ENCODE results near the gene LAMA2. TPM values are rescaled to one million over a fixed set of nuclear protein-coding genes. Genes with fewer than 3 reads are reported as not detected.

The LAMA2 gene
- total and polyA plus RNA-seq, 3 donors from 2014 or later, result 25.9 to 94.8 (median 56.0) TPM

DNA sequence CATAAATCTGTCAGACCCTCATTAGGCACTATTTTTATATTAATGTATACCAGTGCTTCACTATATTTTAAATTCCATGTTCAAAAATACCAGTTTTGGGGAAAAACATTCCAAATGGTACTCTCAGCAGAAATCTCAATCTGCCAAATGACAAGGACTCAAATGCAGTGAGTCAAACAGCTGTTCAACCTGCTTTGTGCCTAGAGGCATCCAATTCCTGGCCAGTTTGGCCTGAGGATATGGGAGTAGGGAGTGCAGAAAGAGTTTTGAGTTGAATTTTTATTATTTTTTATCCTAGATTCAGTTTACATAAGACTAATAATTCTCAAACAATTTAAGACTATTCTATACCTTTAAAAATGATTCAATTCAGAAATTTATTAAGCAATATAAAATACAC lies 216.8 kb downstream of the LAMA2 start:
- DNase-seq, result no peak
- Histone ChIP-seq H3K4me3 (no peak overlapping the region), H3K27me3 (no peaks in the 10 kb centered on the region), H3K36me3 (ENCODE audit: low read depth, missing control alignments) (no peaks in the 10 kb centered on the region), H3K27ac (no peak overlapping the region), H3K9me3 (no peaks in the 10 kb centered on the region), H3K4me1 (peaks cover 11% of the 10 kb centered on the region)
- intact Hi-C loops (cut with DNase I; ENCODE audit: low total_unique reads), result no loop called here
- no peak for TF ChIP-seq POLR2A (IDR thresholded peaks at IDR 0.05)
- TF ChIP-seq, protein P1, sequence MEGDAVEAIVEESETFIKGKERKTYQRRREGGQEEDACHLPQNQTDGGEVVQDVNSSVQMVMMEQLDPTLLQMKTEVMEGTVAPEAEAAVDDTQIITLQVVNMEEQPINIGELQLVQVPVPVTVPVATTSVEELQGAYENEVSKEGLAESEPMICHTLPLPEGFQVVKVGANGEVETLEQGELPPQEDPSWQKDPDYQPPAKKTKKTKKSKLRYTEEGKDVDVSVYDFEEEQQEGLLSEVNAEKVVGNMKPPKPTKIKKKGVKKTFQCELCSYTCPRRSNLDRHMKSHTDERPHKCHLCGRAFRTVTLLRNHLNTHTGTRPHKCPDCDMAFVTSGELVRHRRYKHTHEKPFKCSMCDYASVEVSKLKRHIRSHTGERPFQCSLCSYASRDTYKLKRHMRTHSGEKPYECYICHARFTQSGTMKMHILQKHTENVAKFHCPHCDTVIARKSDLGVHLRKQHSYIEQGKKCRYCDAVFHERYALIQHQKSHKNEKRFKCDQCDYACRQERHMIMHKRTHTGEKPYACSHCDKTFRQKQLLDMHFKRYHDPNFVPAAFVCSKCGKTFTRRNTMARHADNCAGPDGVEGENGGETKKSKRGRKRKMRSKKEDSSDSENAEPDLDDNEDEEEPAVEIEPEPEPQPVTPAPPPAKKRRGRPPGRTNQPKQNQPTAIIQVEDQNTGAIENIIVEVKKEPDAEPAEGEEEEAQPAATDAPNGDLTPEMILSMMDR (IDR thresholded peaks at IDR 0.05), result no peak

DNA sequence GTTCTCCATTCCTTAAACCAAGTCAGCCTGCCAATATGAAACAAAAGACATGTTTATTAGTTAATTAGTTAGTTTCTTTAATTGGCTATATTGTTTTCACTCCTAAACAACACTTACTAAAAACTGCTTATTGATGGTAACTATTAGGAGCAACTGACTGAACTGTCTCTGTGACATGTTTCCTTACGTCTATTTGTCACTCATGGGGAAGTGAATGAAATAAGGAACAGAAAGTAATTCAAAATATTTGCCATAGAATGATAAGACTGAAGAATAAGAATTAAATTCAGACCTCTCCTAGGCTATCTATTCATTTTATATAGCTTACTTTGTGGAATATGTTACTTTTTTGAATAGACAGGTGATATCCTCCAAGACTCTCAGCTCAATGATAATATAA lies 217.2 kb downstream of the LAMA2 start:
- TF ChIP-seq, protein P1 (IDR thresholded peaks at IDR 0.05), result no peak
- no peak for TF ChIP-seq POLR2A (IDR thresholded peaks at IDR 0.05)
- DNase-seq, result no peak
- H3K4me1 ChIP-seq, result peaks cover 6% of the 10 kb centered on the region
- no peak overlapping the region for H3K27ac ChIP-seq
- WGBS, 2 donors, result 89 to 91% methylated on average over 1 of the region's 1 CpG
- H3K36me3 ChIP-seq (ENCODE audit: low read depth, missing control alignments), result no peaks in the 10 kb centered on the region
- H3K9me3 ChIP-seq, result no peaks in the 10 kb centered on the region
- H3K27me3 ChIP-seq, result no peaks in the 10 kb centered on the region
- intact Hi-C loops (cut with DNase I; ENCODE audit: low total_unique reads), result no loop called here
- H3K4me3 ChIP-seq, result no peak overlapping the region

DNA sequence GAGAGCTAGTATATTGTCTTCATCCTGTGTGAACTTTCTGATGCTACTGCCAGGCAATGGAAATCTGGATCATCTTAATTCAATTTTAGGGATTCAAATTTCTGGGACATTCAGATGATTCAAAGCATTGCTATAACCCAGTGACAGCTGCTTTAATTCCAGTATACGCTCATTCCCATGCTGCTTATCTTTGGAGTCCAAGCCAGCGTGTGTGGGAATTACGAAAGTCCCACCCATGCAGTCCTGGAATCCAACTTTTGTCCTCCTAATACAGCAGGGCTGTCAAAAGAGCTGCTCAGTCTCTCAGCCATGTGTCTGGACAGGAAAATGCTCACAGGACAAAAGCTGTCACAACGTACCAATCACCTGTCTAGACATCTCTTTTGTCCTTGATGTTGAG lies 219.8 kb downstream of the LAMA2 start:
- no peaks in the 10 kb centered on the region for H3K36me3 ChIP-seq (ENCODE audit: low read depth, missing control alignments)
- DNase-seq, result peak; percentile 57
- H3K4me3 ChIP-seq, result no peak overlapping the region
- intact Hi-C loops (cut with DNase I; ENCODE audit: low total_unique reads), result no loop called here
- no peaks in the 10 kb centered on the region for H3K27me3 ChIP-seq
- 45 to 48% methylated on average over 4 of the region's 4 CpGs for WGBS, 2 donors
- TF ChIP-seq POLR2A (IDR thresholded peaks at IDR 0.05), result no peak
- TF ChIP-seq, protein P1 (IDR thresholded peaks at IDR 0.05), result no peak
- H3K9me3 ChIP-seq, result no peaks in the 10 kb centered on the region
- H3K27ac ChIP-seq, result peak overlapping the region in 1 of 2 donors; percentile 53
- peaks cover 6% of the 10 kb centered on the region for H3K4me1 ChIP-seq

DNA sequence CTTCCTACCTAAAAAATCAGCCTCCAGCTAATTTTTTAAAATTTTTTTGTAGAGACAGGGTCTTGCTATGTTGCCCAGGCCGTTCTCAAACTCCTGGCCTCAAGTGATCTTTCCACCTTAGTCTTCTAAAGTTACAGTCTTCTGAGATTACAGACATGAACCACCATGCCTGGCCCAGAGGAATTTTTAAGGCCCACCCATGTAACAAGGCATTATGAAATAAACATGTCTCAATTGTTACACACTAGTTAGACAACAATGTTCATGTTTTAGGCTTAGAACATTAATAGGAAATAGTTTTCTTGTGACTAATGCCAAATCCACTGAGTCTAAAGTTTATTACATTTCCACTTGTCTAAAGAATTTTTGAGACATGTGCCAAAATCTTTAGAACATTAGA lies 221.2 kb downstream of the LAMA2 start:
- Histone ChIP-seq H3K27me3 (no peaks in the 10 kb centered on the region), H3K4me1 (peaks cover 6% of the 10 kb centered on the region), H3K9me3 (no peaks in the 10 kb centered on the region), H3K4me3 (no peak overlapping the region), H3K36me3 (ENCODE audit: low read depth, missing control alignments) (no peaks in the 10 kb centered on the region), H3K27ac (peak overlapping the region in 1 of 2 donors; percentile 44)
- WGBS, 2 donors, result 75% methylated on average over 1 of the region's 1 CpG
- intact Hi-C loops (cut with DNase I; ENCODE audit: low total_unique reads), result no loop called here
- no peak for DNase-seq
- TF ChIP-seq, protein P1 (IDR thresholded peaks at IDR 0.05), result no peak
- no peak for TF ChIP-seq POLR2A (IDR thresholded peaks at IDR 0.05)

DNA sequence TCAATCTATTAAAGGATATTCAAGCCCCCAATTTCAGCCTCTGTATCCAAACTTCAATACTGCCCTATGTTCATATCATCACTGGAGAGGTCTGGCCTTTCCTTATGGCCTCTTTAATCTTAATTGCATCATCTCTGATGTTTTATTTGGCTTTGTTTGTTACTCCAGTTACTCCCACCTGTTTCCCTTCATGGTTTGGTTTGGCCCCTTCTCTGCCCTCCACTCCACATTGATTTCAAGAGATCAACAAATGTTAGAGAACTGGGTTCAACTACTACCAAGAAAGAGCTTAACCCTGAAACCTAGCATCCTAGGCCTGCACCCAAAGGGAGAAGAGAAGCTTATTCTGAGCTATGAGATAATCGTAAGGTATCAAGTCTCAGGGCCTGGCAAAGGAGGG lies 221.6 kb downstream of the LAMA2 start:
- no peaks in the 10 kb centered on the region for H3K27me3 ChIP-seq
- peaks cover 6% of the 10 kb centered on the region for H3K4me1 ChIP-seq
- peak overlapping the region in 1 of 2 donors; percentile 44 for H3K27ac ChIP-seq
- DNase-seq, result no peak
- H3K36me3 ChIP-seq (ENCODE audit: low read depth, missing control alignments), result no peaks in the 10 kb centered on the region
- WGBS, 2 donors, result 74 to 93% methylated on average over 1 of the region's 1 CpG
- intact Hi-C loops (cut with DNase I; ENCODE audit: low total_unique reads), result no loop called here
- no peak overlapping the region for H3K4me3 ChIP-seq
- TF ChIP-seq, protein P1 (IDR thresholded peaks at IDR 0.05), result no peak
- TF ChIP-seq POLR2A (IDR thresholded peaks at IDR 0.05), result no peak
- H3K9me3 ChIP-seq, result no peaks in the 10 kb centered on the region

Measured in testis (tissue), 3 donors.